ENCODE data around the gene MMP23B. TPM values are rescaled to one million over a fixed set of nuclear protein-coding genes. Genes with fewer than 3 reads are reported as not detected.

The MMP23B gene
- total and polyA plus RNA-seq, 10 of the 15 experiments (the other 5 are each of a cell fraction or from before 2014, with no cell fraction given), result 0.25 to 0.76 (median 0.34) TPM; not detected in 4

DNA sequence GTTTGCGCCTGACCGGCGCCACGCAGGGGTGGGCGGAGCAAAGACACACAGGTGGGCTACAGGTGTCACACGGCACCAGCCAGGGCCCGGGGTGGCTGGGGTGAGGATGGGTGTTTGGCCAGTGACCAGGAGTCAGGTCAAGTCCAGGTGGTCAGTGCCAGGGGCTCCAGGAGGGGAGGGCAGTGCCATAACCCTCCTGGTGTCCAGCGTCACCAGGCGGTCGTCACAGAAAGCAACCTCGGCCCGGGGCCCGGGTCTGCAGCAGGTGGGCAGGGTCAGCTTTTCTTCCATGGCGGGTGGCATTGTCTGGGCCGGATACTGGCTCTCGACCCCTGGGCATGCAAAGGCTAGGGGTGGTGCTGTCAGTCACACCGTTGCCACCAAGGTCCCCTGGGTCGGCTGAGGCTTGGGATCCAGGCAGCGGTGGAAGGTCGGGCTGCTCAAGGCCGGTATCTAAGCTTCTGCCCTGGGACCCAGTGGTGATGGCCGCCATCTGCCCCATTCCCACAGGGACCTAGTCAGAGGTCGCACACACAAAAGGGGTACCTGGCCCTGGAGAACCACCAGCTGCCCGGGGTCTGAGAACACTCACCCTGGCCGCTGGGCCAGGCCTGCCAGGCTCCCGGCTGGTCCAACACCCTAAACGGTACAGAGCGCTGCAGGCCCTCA is 33.8 kb upstream of the MMP23B start (continued):
- TF ChIP-seq, protein P1, sequence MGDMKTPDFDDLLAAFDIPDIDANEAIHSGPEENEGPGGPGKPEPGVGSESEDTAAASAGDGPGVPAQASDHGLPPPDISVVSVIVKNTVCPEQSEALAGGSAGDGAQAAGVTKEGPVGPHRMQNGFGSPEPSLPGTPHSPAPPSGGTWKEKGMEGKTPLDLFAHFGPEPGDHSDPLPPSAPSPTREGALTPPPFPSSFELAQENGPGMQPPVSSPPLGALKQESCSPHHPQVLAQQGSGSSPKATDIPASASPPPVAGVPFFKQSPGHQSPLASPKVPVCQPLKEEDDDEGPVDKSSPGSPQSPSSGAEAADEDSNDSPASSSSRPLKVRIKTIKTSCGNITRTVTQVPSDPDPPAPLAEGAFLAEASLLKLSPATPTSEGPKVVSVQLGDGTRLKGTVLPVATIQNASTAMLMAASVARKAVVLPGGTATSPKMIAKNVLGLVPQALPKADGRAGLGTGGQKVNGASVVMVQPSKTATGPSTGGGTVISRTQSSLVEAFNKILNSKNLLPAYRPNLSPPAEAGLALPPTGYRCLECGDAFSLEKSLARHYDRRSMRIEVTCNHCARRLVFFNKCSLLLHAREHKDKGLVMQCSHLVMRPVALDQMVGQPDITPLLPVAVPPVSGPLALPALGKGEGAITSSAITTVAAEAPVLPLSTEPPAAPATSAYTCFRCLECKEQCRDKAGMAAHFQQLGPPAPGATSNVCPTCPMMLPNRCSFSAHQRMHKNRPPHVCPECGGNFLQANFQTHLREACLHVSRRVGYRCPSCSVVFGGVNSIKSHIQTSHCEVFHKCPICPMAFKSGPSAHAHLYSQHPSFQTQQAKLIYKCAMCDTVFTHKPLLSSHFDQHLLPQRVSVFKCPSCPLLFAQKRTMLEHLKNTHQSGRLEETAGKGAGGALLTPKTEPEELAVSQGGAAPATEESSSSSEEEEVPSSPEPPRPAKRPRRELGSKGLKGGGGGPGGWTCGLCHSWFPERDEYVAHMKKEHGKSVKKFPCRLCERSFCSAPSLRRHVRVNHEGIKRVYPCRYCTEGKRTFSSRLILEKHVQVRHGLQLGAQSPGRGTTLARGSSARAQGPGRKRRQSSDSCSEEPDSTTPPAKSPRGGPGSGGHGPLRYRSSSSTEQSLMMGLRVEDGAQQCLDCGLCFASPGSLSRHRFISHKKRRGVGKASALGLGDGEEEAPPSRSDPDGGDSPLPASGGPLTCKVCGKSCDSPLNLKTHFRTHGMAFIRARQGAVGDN (IDR thresholded peaks at IDR 0.05), result no peak
- no peak for TF ChIP-seq MEF2A (IDR thresholded peaks at IDR 0.05; ENCODE audit: insufficient read depth, low read depth, low read length)
- no peak for TF ChIP-seq NFYB (IDR thresholded peaks at IDR 0.05; ENCODE audit: insufficient read depth, low read depth, low read length)
- TF ChIP-seq SIN3A (IDR thresholded peaks at IDR 0.05; ENCODE audit: low read depth, low read length), result no peak
- TF ChIP-seq, protein P2, sequence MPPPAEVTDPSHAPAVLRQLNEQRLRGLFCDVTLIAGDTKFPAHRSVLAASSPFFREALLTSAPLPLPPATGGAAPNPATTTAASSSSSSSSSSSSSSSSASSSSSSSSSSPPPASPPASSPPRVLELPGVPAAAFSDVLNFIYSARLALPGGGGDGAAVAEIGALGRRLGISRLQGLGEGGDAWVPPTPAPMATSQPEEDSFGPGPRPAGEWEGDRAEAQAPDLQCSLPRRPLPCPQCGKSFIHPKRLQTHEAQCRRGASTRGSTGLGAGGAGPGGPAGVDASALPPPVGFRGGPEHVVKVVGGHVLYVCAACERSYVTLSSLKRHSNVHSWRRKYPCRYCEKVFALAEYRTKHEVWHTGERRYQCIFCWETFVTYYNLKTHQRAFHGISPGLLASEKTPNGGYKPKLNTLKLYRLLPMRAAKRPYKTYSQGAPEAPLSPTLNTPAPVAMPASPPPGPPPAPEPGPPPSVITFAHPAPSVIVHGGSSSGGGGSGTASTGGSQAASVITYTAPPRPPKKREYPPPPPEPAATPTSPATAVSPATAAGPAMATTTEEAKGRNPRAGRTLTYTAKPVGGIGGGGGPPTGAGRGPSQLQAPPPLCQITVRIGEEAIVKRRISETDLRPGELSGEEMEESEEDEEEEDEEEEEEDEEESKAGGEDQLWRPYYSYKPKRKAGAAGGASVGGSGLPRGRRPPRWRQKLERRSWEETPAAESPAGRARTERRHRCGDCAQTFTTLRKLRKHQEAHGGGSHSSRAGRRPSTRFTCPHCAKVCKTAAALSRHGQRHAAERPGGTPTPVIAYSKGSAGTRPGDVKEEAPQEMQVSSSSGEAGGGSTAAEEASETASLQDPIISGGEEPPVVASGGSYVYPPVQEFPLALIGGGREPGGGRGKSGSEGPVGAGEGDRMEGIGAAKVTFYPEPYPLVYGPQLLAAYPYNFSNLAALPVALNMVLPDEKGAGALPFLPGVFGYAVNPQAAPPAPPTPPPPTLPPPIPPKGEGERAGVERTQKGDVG (CRISPR knock-in tag; IDR thresholded peaks at IDR 0.05), result no peak
- TF ChIP-seq FOXM1 (IDR thresholded peaks at IDR 0.05; ENCODE audit: low read depth, low read length), result no peak

Measured in GM12878 (cell line).